ENCODE data around the gene IFT27. TPM values are rescaled to one million over a fixed set of nuclear protein-coding genes. Genes with fewer than 3 reads are reported as not detected.

IFT27 gene
- polyA plus RNA-seq, 1 donor from 2014 or later = 111 TPM

GRCh38 chr22:36741204-36741793 lies 34.6 kb downstream of the IFT27 start:
- no peaks in the 10 kb centered on the region for H3K9me3 ChIP-seq (ENCODE audit: low read length)
- no peaks in the 10 kb centered on the region for H3K27me3 ChIP-seq (ENCODE audit: insufficient read depth, low read depth, low read length)
- no peaks in the 10 kb centered on the region for H3K9me2 ChIP-seq (ENCODE audit: insufficient read depth, low read length)
- no peaks in the 10 kb centered on the region for H4K20me1 ChIP-seq (ENCODE audit: insufficient read depth)
- TF ChIP-seq SMC3 (conservative IDR thresholded peaks at IDR 0.05; ENCODE audit: poor library complexity) = no peak
- no peak for TF ChIP-seq EP300 (conservative IDR thresholded peaks at IDR 0.05; ENCODE audit: poor library complexity, severe bottlenecking)
- TF ChIP-seq MXI1 (conservative IDR thresholded peaks at IDR 0.05; ENCODE audit: poor library complexity, severe bottlenecking) = no peak
- TF ChIP-seq REST (IDR thresholded peaks at IDR 0.05; ENCODE audit: borderline replicate concordance) = no peak
- TF ChIP-seq EZH2 (IDR thresholded peaks at IDR 0.05; ENCODE audit: borderline replicate concordance, insufficient read depth, low read length, poor library complexity, severe bottlenecking) = no peak
- no peak for TF ChIP-seq CTCF (IDR thresholded peaks at IDR 0.05; ENCODE audit: poor library complexity, severe bottlenecking)
- TF ChIP-seq RAD21 (conservative IDR thresholded peaks at IDR 0.05) = no peak
- TF ChIP-seq TAF1 (IDR thresholded peaks at IDR 0.05; ENCODE audit: low read depth) = no peak
- TF ChIP-seq POLR2AphosphoS5 (IDR thresholded peaks at IDR 0.05) = no peak
- no peak overlapping the region for H3K4me3 ChIP-seq (ENCODE audit: low read length)
- H3K79me2 ChIP-seq (replicated peaks; ENCODE audit: insufficient read depth, low read length) = no peaks in the 10 kb centered on the region
- no peaks in the 10 kb centered on the region for H3K36me3 ChIP-seq (ENCODE audit: insufficient read depth, low read length)
- H3K9ac ChIP-seq (ENCODE audit: low read length) = no peak overlapping the region
- no peaks in the 10 kb centered on the region for H3F3A ChIP-seq (ENCODE audit: insufficient read depth, low read length, poor library complexity, severe bottlenecking)
- H2AFZ ChIP-seq (ENCODE audit: low read depth, low read length) = no peak overlapping the region
- H3K27ac ChIP-seq (ENCODE audit: low read length) = no peak overlapping the region
- no peak overlapping the region for H3K4me2 ChIP-seq (ENCODE audit: low read length)

GRCh38 chr22:36740716-36741115 lies 35.2 kb downstream of the IFT27 start:
- Histone ChIP-seq H3K27ac (ENCODE audit: low read length) (no peak overlapping the region), H3K9me3 (ENCODE audit: low read length) (no peaks in the 10 kb centered on the region), H3K9me2 (ENCODE audit: insufficient read depth, low read length) (no peaks in the 10 kb centered on the region), H3K36me3 (ENCODE audit: insufficient read depth, low read length) (no peaks in the 10 kb centered on the region), H3K79me2 (replicated peaks; ENCODE audit: insufficient read depth, low read length) (no peaks in the 10 kb centered on the region), H3F3A (ENCODE audit: insufficient read depth, low read length, poor library complexity, severe bottlenecking) (no peaks in the 10 kb centered on the region), H2AFZ (ENCODE audit: low read depth, low read length) (no peak overlapping the region), H3K9ac (ENCODE audit: low read length) (no peak overlapping the region), H3K4me3 (ENCODE audit: low read length) (no peak overlapping the region), H3K27me3 (ENCODE audit: insufficient read depth, low read depth, low read length) (no peaks in the 10 kb centered on the region), H4K20me1 (ENCODE audit: insufficient read depth) (no peaks in the 10 kb centered on the region), H3K4me2 (ENCODE audit: low read length) (no peak overlapping the region)
- no peak for TF ChIP-seq CTCF (IDR thresholded peaks at IDR 0.05; ENCODE audit: poor library complexity, severe bottlenecking)
- no peak for TF ChIP-seq RAD21 (conservative IDR thresholded peaks at IDR 0.05)
- no peak for TF ChIP-seq MXI1 (conservative IDR thresholded peaks at IDR 0.05; ENCODE audit: poor library complexity, severe bottlenecking)
- TF ChIP-seq TAF1 (IDR thresholded peaks at IDR 0.05; ENCODE audit: low read depth) = no peak
- no peak for TF ChIP-seq REST (IDR thresholded peaks at IDR 0.05; ENCODE audit: borderline replicate concordance)
- no peak for TF ChIP-seq EP300 (conservative IDR thresholded peaks at IDR 0.05; ENCODE audit: poor library complexity, severe bottlenecking)
- TF ChIP-seq EZH2 (IDR thresholded peaks at IDR 0.05; ENCODE audit: borderline replicate concordance, insufficient read depth, low read length, poor library complexity, severe bottlenecking) = no peak
- TF ChIP-seq POLR2AphosphoS5 (IDR thresholded peaks at IDR 0.05) = no peak
- no peak for TF ChIP-seq SMC3 (conservative IDR thresholded peaks at IDR 0.05; ENCODE audit: poor library complexity)
